ENCODE data around the gene AGTRAP.
A peak's percentile ranks its signal among the peaks of the same experiment; 100 is the strongest.

The AGTRAP gene

DNA sequence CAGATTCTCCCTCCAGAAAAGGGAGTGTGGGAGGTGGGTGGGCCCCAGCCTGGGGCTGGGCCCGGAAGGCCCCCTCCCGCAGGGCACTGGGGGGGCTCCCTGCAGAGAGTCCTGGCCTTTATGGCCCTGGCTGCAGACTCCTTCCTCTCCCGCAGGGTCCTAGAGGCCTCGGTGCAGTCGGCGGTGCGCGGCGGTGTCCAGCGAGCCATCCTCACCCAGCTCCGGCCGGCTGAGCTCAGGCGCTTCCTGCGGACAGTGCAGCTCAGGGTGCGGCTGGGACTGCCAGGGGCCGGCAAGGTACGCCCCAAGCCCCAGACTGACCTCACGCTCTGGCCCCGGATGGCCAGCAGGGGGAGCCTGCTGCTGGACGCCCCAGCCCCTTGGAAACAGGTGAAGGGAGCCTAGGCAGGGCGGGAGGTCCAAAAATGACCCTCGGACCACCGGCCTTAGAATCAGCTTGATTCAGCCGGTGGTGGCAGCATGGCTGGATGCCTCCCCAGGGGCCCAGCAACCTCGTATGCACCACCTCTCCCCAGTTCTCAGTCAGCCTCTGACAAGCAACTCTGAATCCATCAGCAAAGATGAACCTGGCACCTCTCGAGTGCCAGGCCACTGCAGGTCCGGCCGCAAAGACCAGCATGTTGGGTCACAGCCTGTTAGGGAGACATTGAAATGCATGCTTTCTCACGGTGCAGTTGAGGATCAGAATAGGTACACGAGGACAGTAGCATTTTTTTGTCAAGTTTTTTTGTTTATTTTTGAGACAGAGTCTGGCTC is 49.2 kb downstream of the AGTRAP start:
- DNase-seq (ENCODE audit: low read depth) = peak; percentile 52

GRCh38 chr1:11786168-11786567 is 50.2 kb downstream of the AGTRAP start:
- no peak for DNase-seq (ENCODE audit: low read depth)

DNA sequence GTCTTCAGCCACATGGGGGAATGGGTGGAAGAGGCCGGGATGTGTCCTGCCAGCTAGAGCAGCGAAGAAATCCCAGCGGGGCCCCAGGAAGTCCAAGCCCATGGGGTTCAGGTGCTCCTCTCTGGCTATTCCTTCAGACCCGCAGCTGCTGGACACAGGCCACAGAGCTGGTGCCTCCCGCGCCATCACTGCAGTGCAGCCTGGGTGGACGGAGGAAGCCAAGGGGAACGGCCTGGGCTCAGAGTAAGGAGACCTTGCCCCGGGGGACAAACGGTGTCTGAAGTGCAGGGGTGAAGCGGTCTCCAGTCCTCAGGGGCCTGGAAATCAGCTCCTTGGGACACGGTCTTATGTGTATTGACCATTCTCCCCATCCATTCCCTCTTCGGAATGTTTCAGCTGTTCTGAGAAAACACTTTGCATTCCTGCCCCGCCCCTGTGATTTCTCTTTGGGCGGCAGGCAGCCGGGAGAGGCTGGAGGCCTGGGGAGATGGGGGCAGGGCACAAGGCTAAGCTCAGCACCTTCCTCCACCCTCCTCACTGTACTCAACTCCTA is 51.4 kb downstream of the AGTRAP start:
- DNase-seq (ENCODE audit: low read depth) = peak; percentile 53

GRCh38 chr1:11787804-11788436 is 52.0 kb downstream of the AGTRAP start:
- no peak for DNase-seq (ENCODE audit: low read depth)

DNA sequence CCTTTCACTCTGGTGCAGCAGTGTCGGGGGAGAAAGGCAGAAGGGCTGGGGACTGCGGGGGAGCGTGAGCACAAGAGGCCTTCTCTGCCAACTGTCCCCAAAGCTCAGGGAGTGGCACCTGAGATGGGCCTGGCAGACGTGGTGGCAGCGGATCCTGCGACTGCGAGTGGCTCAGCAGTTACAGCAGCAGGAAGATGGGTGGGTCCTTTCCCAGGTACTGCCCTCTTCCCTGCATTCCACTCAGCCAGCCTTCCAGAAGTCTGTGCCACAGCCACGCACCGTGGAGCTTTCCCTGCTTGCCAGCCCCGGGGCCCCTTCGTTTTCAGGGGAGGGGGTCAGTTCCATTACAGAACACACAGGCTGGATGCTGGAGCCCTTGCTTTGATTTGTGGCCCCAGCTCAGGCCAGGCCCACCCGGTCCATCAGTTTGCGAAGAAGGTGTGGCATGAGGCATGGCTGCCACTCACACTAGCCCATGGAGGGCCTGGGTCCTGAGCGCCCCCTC is 52.7 kb downstream of the AGTRAP start:
- DNase-seq (ENCODE audit: low read depth) = no peak

GRCh38 chr1:11789126-11790067 is 53.5 kb downstream of the AGTRAP start:
- no peak for DNase-seq (ENCODE audit: low read depth)

DNA sequence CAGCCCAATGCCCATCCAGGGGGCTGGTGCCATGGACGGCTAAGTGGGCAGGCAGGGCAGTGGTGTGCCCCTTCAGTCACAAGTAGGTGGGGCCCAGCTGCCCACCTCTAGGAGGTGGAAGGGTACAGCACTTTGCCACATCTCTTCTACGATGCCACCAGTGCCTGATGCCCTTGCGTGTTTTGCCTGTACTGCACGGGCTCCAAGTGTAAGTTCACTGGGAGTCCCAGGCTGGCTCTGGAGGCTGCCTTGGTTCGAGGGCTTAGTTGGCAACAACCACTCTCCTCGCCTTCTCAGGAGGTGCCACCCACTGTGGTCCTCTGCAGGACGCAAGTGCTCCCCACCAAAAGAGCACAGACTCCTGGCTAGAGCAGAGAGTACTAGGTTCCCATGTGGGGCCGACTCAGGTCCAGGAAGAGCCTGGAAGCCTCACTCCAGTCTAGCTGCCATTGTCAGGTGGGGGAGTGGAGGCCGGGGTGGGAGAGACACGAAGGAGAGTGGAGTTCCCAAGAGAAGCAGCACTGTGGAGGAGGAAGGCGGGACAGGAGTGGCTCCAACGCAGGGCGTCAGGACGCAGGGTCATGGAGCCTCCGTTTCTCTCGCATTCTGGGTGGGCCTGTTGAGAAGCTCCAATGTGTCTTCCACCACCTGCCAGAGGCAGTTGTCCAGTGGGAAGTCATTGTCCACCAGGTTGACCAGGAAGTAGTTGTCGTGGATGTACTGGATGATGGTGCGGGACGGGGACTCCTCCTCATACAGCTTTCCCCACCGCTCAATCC is 54.4 kb downstream of the AGTRAP start:
- no peak for DNase-seq (ENCODE audit: low read depth)

DNA sequence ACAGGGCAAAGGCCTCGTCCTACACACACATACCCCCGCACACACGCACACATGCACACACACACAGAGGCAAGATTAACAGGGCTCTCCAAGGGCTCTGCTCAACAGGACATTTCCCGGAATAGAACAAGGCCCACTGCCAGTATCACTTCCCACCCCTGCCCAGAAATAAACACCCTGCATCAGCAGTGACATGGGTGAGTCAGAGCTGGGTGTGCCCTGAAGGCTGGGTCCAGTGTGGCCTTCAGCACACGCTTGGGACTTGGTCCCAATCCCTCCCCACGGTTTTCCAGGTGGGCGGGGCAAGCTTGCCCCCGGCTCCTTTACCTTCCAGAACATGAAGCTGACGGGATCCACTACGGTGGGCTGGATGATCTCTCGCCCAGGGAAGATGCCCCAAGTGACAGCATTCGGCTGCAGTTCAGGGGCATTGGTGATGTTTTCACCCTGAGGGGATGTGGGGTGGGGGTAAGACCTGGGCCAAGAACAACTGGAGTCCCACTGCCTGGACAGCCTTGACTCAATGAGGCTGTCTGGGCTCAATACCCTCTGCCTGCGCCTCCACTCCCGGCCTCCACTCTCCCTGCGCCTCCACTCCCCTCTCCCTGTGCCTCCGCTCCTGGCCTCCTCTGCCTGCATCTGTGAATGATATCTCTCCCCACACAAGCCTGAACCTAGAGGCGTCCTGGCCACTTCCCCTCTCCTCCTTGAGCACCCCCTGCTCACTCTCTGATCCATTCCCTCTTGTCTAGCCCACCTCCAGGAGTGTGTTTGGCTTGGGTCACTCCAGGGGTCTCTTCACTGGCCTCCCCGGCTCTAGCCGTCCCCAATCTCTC is 55.2 kb downstream of the AGTRAP start:
- DNase-seq (ENCODE audit: low read depth) = peak; percentile 78

GRCh38 chr1:11792106-11792505 is 56.2 kb downstream of the AGTRAP start:
- DNase-seq (ENCODE audit: low read depth) = no peak

- DNase-seq (ENCODE audit: low read depth) = no peak
Observed at GRCh38 chr1:11793819-11794218, 57.9 kb downstream of the AGTRAP start.

DNA sequence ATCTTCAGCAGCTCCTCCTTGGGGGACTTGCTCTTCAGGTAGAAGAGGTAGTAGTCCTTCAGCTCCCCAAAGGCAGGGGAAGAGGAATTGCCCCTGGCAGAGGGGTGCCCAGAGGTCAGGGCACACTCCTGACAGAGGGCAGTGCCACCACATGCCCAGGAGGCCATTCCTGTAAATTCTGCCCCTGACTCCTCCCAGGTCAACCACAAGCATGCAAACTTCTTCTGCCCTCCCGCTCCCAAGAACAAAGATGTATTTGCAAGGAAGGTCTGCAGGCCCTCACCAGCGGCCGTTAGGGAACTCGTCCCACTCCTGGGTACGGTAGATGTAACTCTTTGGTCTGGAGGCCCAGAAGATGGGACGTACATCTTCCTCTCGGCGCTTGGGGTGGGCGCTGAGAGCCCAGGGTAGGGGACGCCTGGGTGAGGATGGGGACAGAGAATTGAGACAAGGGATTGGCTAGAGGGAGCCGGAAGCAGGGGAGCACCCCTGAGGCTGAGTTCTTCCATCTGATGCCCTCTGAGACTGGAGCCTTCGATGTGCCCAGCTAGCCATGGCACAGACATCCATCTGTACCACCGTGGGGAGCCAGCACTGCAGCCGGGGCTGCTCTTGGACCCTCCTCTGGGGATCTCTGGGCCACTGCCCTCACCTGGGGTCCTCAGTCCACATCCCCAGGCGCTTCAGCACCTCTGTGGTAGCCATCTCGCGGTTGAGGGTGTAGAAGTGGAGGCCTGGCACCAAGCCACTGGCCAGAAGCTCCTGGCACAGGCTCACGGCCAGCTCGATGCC is 58.7 kb downstream of the AGTRAP start:
- no peak for DNase-seq (ENCODE audit: low read depth)

- no peak for DNase-seq (ENCODE audit: low read depth)
Observed at GRCh38 chr1:11795238-11795890, 59.4 kb downstream of the AGTRAP start.

DNA sequence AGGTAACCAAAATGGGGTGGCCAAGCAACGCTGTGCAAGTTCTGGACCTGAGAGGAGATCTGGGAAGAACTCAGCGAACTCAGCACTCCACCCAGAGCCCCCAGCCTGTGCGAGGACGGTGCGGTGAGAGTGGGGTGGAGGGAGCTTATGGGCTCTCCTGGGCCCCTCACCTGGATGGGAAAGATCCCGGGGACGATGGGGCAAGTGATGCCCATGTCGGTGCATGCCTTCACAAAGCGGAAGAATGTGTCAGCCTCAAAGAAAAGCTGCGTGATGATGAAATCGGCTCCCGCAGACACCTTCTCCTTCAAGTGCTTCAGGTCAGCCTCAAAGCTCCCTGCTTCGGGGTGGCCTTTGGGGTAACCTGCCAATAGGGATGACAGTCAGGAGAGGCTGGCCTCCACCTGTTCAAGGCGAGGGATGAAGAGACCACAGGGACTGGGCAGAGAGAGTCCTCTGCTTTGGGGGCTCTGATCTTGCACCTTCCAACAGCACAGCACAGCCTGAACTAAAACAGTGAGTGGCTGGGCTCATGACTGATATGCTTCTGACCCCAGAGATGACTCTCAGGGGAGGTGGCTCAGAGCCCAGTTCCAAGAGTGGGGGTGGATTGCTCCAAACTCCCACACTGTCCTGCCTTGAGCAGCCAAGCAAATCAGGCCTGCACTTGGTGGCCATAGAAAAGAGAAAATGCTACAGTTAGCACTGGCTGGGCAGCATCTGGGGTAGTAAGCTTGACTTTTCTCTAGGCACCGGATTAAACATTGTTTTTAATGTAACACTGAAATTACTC is 60.3 kb downstream of the AGTRAP start:
- DNase-seq (ENCODE audit: low read depth) = peak; percentile 46

GRCh38 chr1:11797525-11798216 is 61.7 kb downstream of the AGTRAP start:
- DNase-seq (ENCODE audit: low read depth) = peak; percentile 56

DNA sequence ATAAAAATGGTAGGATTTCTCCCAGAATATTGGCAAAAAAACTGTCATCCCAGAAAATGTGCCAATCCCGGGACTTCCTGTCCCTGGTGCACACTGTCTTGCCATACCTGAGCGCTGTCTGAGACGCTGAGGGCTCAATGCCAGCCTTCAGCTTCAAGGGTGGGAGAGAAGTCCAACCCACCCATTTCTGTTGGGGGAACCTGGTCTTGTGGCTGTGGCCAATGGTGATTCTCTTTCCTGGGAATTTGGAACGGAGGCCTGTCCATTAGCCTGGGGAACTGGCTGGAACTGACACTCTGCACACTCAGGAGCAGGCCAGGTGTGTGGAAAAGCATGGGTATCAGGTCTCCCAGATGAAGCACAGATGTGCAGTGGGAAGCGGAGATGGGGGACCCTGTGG is 63.2 kb downstream of the AGTRAP start:
- no peak for DNase-seq (ENCODE audit: low read depth)

- no peak for DNase-seq (ENCODE audit: low read depth)
Observed at GRCh38 chr1:11799896-11800295, 64.0 kb downstream of the AGTRAP start.

DNA sequence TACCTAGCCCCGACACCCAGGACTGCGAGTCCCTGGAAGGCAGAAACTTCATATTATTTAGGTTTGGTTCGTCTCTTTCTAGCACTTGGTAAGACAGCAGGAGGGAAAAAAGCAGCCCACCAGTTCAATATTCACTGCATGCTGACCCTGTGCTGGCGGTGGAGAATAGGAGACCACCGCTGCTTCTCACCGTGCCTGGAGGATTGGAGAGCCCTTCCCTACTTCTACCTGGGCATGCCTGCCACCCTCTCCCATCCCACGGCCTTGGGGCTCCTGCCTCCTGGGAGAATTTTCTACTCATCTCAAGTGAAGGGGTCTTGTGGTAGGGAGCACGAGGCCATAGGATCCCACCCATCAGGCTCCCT is 64.4 kb downstream of the AGTRAP start:
- DNase-seq (ENCODE audit: low read depth) = no peak
